Measurements from ENCODE around the gene COL4A2. TPM values are rescaled to one million over a fixed set of nuclear protein-coding genes. Genes with fewer than 3 reads are reported as not detected.

COL4A2 gene
- polyA plus RNA-seq, 1 donor (not counting 4 experiments of a cell fraction or from before 2014, with no cell fraction given): 30.7 TPM

GRCh38 chr13:110291286-110291685 lies 15.8 kb upstream of the COL4A2 start:
- DNase-seq (ENCODE audit: low read depth, low spot score): no peak
- Histone ChIP-seq H3K27ac (ENCODE audit: control insufficient read depth, insufficient read depth, low read length) (no peak overlapping the region), H3K4me2 (ENCODE audit: control insufficient read depth, extremely low read depth, insufficient read depth, low read depth, low read length) (no peak overlapping the region), H3K79me2 (ENCODE audit: control insufficient read depth, insufficient read depth, low read length) (peaks cover 7% of the 10 kb centered on the region), H2AFZ (ENCODE audit: control insufficient read depth, low read length) (no peak overlapping the region), H3K27me3 (ENCODE audit: control insufficient read depth, extremely low read depth, insufficient read depth, low read length) (no peaks in the 10 kb centered on the region), H3K9ac (ENCODE audit: control insufficient read depth, extremely low read depth, insufficient read depth, low read length) (no peak overlapping the region), H3K9me3 (ENCODE audit: control insufficient read depth, low read depth, low read length) (no peaks in the 10 kb centered on the region), H3K36me3 (ENCODE audit: control insufficient read depth in 2 of 2, extremely low read depth in 1 of 2, insufficient read depth in 2 of 2, low read length in 2 of 2) (peaks cover 0 to 3% of the 10 kb centered on the region in 2 experiments), H3K4me1 (ENCODE audit: control insufficient read depth, extremely low read depth, insufficient read depth, low read length) (peaks cover 16% of the 10 kb centered on the region), H3K4me3 (ENCODE audit: control insufficient read depth in 2 of 3, extremely low read depth in 1 of 3, insufficient read depth in 2 of 3, low read depth in 1 of 3, low read length in 3 of 3) (no peak overlapping the region), H3K9me1 (ENCODE audit: control insufficient read depth, extremely low read depth, insufficient read depth, low read length) (no peaks in the 10 kb centered on the region), H4K20me1 (ENCODE audit: control insufficient read depth, extremely low read depth, insufficient read depth, low read length) (no peaks in the 10 kb centered on the region)
- no peak for FAIRE-seq
- TF ChIP-seq EZH2 (IDR thresholded peaks at IDR 0.05; ENCODE audit: low read length): no peak
- TF ChIP-seq CTCF (optimal IDR thresholded peaks at IDR 0.05 in 1 of 3, IDR thresholded peaks at IDR 0.05 in 1 of 3, conservative IDR thresholded peaks at IDR 0.05 in 1 of 3; ENCODE audit: extremely low read depth in 1 of 3, insufficient read depth in 2 of 3, low read length in 3 of 3): no peak
- dilution Hi-C loops (cut with MboI; ENCODE audit: extremely low pct_ligation_motif_present, low sequenced_read_pairs): no loop called here

- H2AFZ ChIP-seq (ENCODE audit: control insufficient read depth, low read length): no peak overlapping the region
- no peaks in the 10 kb centered on the region for H4K20me1 ChIP-seq (ENCODE audit: control insufficient read depth, extremely low read depth, insufficient read depth, low read length)
- peaks cover 0 to 3% of the 10 kb centered on the region in 2 experiments for H3K36me3 ChIP-seq (ENCODE audit: control insufficient read depth in 2 of 2, extremely low read depth in 1 of 2, insufficient read depth in 2 of 2, low read length in 2 of 2)
- H3K27me3 ChIP-seq (ENCODE audit: control insufficient read depth, extremely low read depth, insufficient read depth, low read length): no peaks in the 10 kb centered on the region
- DNase-seq (ENCODE audit: low read depth, low spot score): no peak
- no peak overlapping the region for H3K27ac ChIP-seq (ENCODE audit: control insufficient read depth, insufficient read depth, low read length)
- no peak overlapping the region for H3K4me3 ChIP-seq (ENCODE audit: control insufficient read depth in 2 of 3, extremely low read depth in 1 of 3, insufficient read depth in 2 of 3, low read depth in 1 of 3, low read length in 3 of 3)
- no peak overlapping the region for H3K4me2 ChIP-seq (ENCODE audit: control insufficient read depth, extremely low read depth, insufficient read depth, low read depth, low read length)
- H3K79me2 ChIP-seq (ENCODE audit: control insufficient read depth, insufficient read depth, low read length): peaks cover 14% of the 10 kb centered on the region
- H3K9me3 ChIP-seq (ENCODE audit: control insufficient read depth, low read depth, low read length): no peaks in the 10 kb centered on the region
- no peak for FAIRE-seq
- no peaks in the 10 kb centered on the region for H3K4me1 ChIP-seq (ENCODE audit: control insufficient read depth, extremely low read depth, insufficient read depth, low read length)
- no peak for TF ChIP-seq EZH2 (IDR thresholded peaks at IDR 0.05; ENCODE audit: low read length)
- no peak for TF ChIP-seq CTCF (optimal IDR thresholded peaks at IDR 0.05 in 1 of 3, IDR thresholded peaks at IDR 0.05 in 1 of 3, conservative IDR thresholded peaks at IDR 0.05 in 1 of 3; ENCODE audit: extremely low read depth in 1 of 3, insufficient read depth in 2 of 3, low read length in 3 of 3)
- H3K9me1 ChIP-seq (ENCODE audit: control insufficient read depth, extremely low read depth, insufficient read depth, low read length): no peaks in the 10 kb centered on the region
- no peak overlapping the region for H3K9ac ChIP-seq (ENCODE audit: control insufficient read depth, extremely low read depth, insufficient read depth, low read length)
- dilution Hi-C loops (cut with MboI; ENCODE audit: extremely low pct_ligation_motif_present, low sequenced_read_pairs): no loop called here
Measured at GRCh38 chr13:110293037-110293436, 14.0 kb upstream of the COL4A2 start.

Data from keratinocyte (primary cell).